ENCODE data around the gene TMEM14B.
"Not testable (repeated sequence)": the region's sequence is repeated elsewhere in the genome, so short reads cannot be mapped to it uniquely, and the experiment has no call there.

TMEM14B gene

GRCh38 chr6:10747251-10747972 is at the start of gene TMEM14B:
Gene TMEM14B, plus strand, starts transcription at chr6:10747805. Its CDS starts 1,441 bp downstream, at chr6:10749246.
- Histone ChIP-seq H3K4me1 (ENCODE audit: control insufficient read depth in 1 of 2, insufficient read depth in 2 of 2, low read length in 2 of 2) (peaks cover 10 to 21% of the 10 kb centered on the region in 2 donors), H3K9me3 (ENCODE audit: control insufficient read depth in 1 of 2, low read length in 2 of 2) (no peaks in the 10 kb centered on the region), H3K27me3 (ENCODE audit: low read depth, low read length) (no peaks in the 10 kb centered on the region), H3K27ac (ENCODE audit: low read length) (peak within 1 kb of the TSS; percentile 84), H3K36me3 (ENCODE audit: control insufficient read depth in 1 of 2, insufficient read depth in 2 of 2, low read length in 2 of 2) (peaks cover 0 to 2% of the 10 kb centered on the region in 2 donors), H3K4me3 (ENCODE audit: low read depth in 1 of 2, low read length in 2 of 2) (peak within 1 kb of the TSS; percentile 78 to 80)

GRCh38 chr6:10713962-10714361 is 33.6 kb upstream of the TMEM14B start:
- Histone ChIP-seq H3K27ac (ENCODE audit: low read length) (no peak overlapping the region), H3K4me3 (ENCODE audit: low read depth in 1 of 2, low read length in 2 of 2) (no peak overlapping the region), H3K4me1 (ENCODE audit: control insufficient read depth in 1 of 2, insufficient read depth in 2 of 2, low read length in 2 of 2) (no peaks in the 10 kb centered on the region), H3K9me3 (ENCODE audit: control insufficient read depth in 1 of 2, low read length in 2 of 2) (no peaks in the 10 kb centered on the region), H3K36me3 (ENCODE audit: control insufficient read depth in 1 of 2, insufficient read depth in 2 of 2, low read length in 2 of 2) (peaks cover 3 to 9% of the 10 kb centered on the region in 2 donors), H3K27me3 (ENCODE audit: low read depth, low read length) (no peaks in the 10 kb centered on the region)

- Histone ChIP-seq H3K4me1 (ENCODE audit: control insufficient read depth in 1 of 2, insufficient read depth in 2 of 2, low read length in 2 of 2) (peaks cover 0 to 26% of the 10 kb centered on the region in 2 donors), H3K4me3 (ENCODE audit: low read depth in 1 of 2, low read length in 2 of 2) (peak overlapping the region; percentile 46 to 83), H3K27ac (ENCODE audit: low read length) (peak overlapping the region; percentile 51), H3K36me3 (ENCODE audit: control insufficient read depth in 1 of 2, insufficient read depth in 2 of 2, low read length in 2 of 2) (peaks cover 0 to 3% of the 10 kb centered on the region in 2 donors), H3K27me3 (ENCODE audit: low read depth, low read length) (no peaks in the 10 kb centered on the region), H3K9me3 (ENCODE audit: control insufficient read depth in 1 of 2, low read length in 2 of 2) (no peaks in the 10 kb centered on the region)
These were observed 28.2 kb upstream of the TMEM14B start for GRCh38 chr6:10719296-10719963.

- Histone ChIP-seq H3K4me3 (ENCODE audit: low read depth in 1 of 2, low read length in 2 of 2) (peak overlapping the region; percentile 46 to 83), H3K4me1 (ENCODE audit: control insufficient read depth in 1 of 2, insufficient read depth in 2 of 2, low read length in 2 of 2) (peaks cover 0 to 30% of the 10 kb centered on the region in 2 donors), H3K36me3 (ENCODE audit: control insufficient read depth in 1 of 2, insufficient read depth in 2 of 2, low read length in 2 of 2) (peaks cover 0 to 3% of the 10 kb centered on the region in 2 donors), H3K27me3 (ENCODE audit: low read depth, low read length) (no peaks in the 10 kb centered on the region), H3K27ac (ENCODE audit: low read length) (peak overlapping the region; percentile 51), H3K9me3 (ENCODE audit: control insufficient read depth in 1 of 2, low read length in 2 of 2) (no peaks in the 10 kb centered on the region)
These were observed 27.7 kb upstream of the TMEM14B start for GRCh38 chr6:10719964-10720264.

GRCh38 chr6:10720265-10720959 is 27.2 kb upstream of the TMEM14B start:
- H3K27me3 ChIP-seq (ENCODE audit: low read depth, low read length) = no peaks in the 10 kb centered on the region

GRCh38 chr6:10720960-10721849 is 26.4 kb upstream of the TMEM14B start:
- not testable (repeated sequence) for H3K9me3 ChIP-seq (ENCODE audit: control insufficient read depth in 1 of 2, low read length in 2 of 2); H3K27me3 ChIP-seq (ENCODE audit: low read depth, low read length); H3K36me3 ChIP-seq (ENCODE audit: control insufficient read depth in 1 of 2, insufficient read depth in 2 of 2, low read length in 2 of 2); H3K27ac ChIP-seq (ENCODE audit: low read length)
- Histone ChIP-seq H3K4me3 (ENCODE audit: low read depth in 1 of 2, low read length in 2 of 2) (peak overlapping the region; percentile 46 to 83), H3K4me1 (ENCODE audit: control insufficient read depth in 1 of 2, insufficient read depth in 2 of 2, low read length in 2 of 2) (peaks cover 0 to 34% of the 10 kb centered on the region in 2 donors)

More at GRCh38 chr6:10720265-10720959, 27.2 kb upstream of the TMEM14B start:
- Histone ChIP-seq H3K4me1 (ENCODE audit: control insufficient read depth in 1 of 2, insufficient read depth in 2 of 2, low read length in 2 of 2) (peaks cover 0 to 34% of the 10 kb centered on the region in 2 donors), H3K27ac (ENCODE audit: low read length) (peak overlapping the region; percentile 51), H3K36me3 (ENCODE audit: control insufficient read depth in 1 of 2, insufficient read depth in 2 of 2, low read length in 2 of 2) (peaks cover 0 to 3% of the 10 kb centered on the region in 2 donors), H3K4me3 (ENCODE audit: low read depth in 1 of 2, low read length in 2 of 2) (peak overlapping the region; percentile 46 to 83), H3K9me3 (ENCODE audit: control insufficient read depth in 1 of 2, low read length in 2 of 2) (no peaks in the 10 kb centered on the region)

- H3K27ac ChIP-seq (ENCODE audit: low read length) = peak overlapping the region; percentile 86
- peaks cover 0 to 11% of the 10 kb centered on the region in 2 donors for H3K36me3 ChIP-seq (ENCODE audit: control insufficient read depth in 1 of 2, insufficient read depth in 2 of 2, low read length in 2 of 2)
- peaks cover 0 to 34% of the 10 kb centered on the region in 2 donors for H3K4me1 ChIP-seq (ENCODE audit: control insufficient read depth in 1 of 2, insufficient read depth in 2 of 2, low read length in 2 of 2)
- H3K9me3 ChIP-seq (ENCODE audit: control insufficient read depth in 1 of 2, low read length in 2 of 2) = no peaks in the 10 kb centered on the region
- H3K4me3 ChIP-seq (ENCODE audit: low read depth in 1 of 2, low read length in 2 of 2) = peak overlapping the region; percentile 82 to 87
- no peaks in the 10 kb centered on the region for H3K27me3 ChIP-seq (ENCODE audit: low read depth, low read length)
These were observed 25.6 kb upstream of the TMEM14B start for GRCh38 chr6:10721850-10722569.

GRCh38 chr6:10722570-10722819 is 25.1 kb upstream of the TMEM14B start:
- H3K27ac ChIP-seq (ENCODE audit: low read length) = peak overlapping the region; percentile 86
- H3K36me3 ChIP-seq (ENCODE audit: control insufficient read depth in 1 of 2, insufficient read depth in 2 of 2, low read length in 2 of 2) = peaks cover 0 to 12% of the 10 kb centered on the region in 2 donors
- H3K4me1 ChIP-seq (ENCODE audit: control insufficient read depth in 1 of 2, insufficient read depth in 2 of 2, low read length in 2 of 2) = peaks cover 0 to 34% of the 10 kb centered on the region in 2 donors
- no peaks in the 10 kb centered on the region for H3K9me3 ChIP-seq (ENCODE audit: control insufficient read depth in 1 of 2, low read length in 2 of 2)
- no peaks in the 10 kb centered on the region for H3K27me3 ChIP-seq (ENCODE audit: low read depth, low read length)
- H3K4me3 ChIP-seq (ENCODE audit: low read depth in 1 of 2, low read length in 2 of 2) = peak overlapping the region; percentile 82 to 87

GRCh38 chr6:10722820-10723566 is 24.6 kb upstream of the TMEM14B start, which contains the start of gene TMEM14C:
Gene TMEM14C, plus strand, starts transcription at chr6:10723070. Its CDS starts 1,544 bp downstream, at chr6:10724614.
- H3K9me3 ChIP-seq (ENCODE audit: control insufficient read depth in 1 of 2, low read length in 2 of 2) = no peaks in the 10 kb centered on the region
- peak within 1 kb of the TSS; percentile 88 for H3K27ac ChIP-seq (ENCODE audit: low read length)
- H3K4me3 ChIP-seq (ENCODE audit: low read depth in 1 of 2, low read length in 2 of 2) = peak within 1 kb of the TSS; percentile 82 to 87
- peaks cover 0 to 15% of the 10 kb centered on the region in 2 donors for H3K36me3 ChIP-seq (ENCODE audit: control insufficient read depth in 1 of 2, insufficient read depth in 2 of 2, low read length in 2 of 2)
- H3K4me1 ChIP-seq (ENCODE audit: control insufficient read depth in 1 of 2, insufficient read depth in 2 of 2, low read length in 2 of 2) = peaks cover 0 to 34% of the 10 kb centered on the region in 2 donors
- no peaks in the 10 kb centered on the region for H3K27me3 ChIP-seq (ENCODE audit: low read depth, low read length)

- Histone ChIP-seq H3K36me3 (ENCODE audit: control insufficient read depth in 1 of 2, insufficient read depth in 2 of 2, low read length in 2 of 2) (peaks cover 0 to 20% of the 10 kb centered on the region in 2 donors), H3K4me3 (ENCODE audit: low read depth in 1 of 2, low read length in 2 of 2) (peak overlapping the region; percentile 82 to 87), H3K9me3 (ENCODE audit: control insufficient read depth in 1 of 2, low read length in 2 of 2) (no peaks in the 10 kb centered on the region), H3K4me1 (ENCODE audit: control insufficient read depth in 1 of 2, insufficient read depth in 2 of 2, low read length in 2 of 2) (peaks cover 0 to 34% of the 10 kb centered on the region in 2 donors), H3K27me3 (ENCODE audit: low read depth, low read length) (no peaks in the 10 kb centered on the region), H3K27ac (ENCODE audit: low read length) (peak overlapping the region; percentile 88)
These were observed 24.1 kb upstream of the TMEM14B start for GRCh38 chr6:10723567-10723881.
